IMR-90 (cell line): ENCODE results near the gene GTF2F2. TPM values are rescaled to one million over a fixed set of nuclear protein-coding genes. Genes with fewer than 3 reads are reported as not detected.
A peak's percentile ranks its signal among the peaks of the same experiment; 100 is the strongest.

Source experiments
- ATAC-seq: fragments of 200-7000 bp; cut with Tn5 transposase; 2 replicates; pipeline ENCODE4 v1.9.1; 2020; ENCODE audit warnings: low read depth, mild to moderate bottlenecking, moderate library complexity
- BruUV-seq: library from RNA; stranded (reverse); fragments of 400-500 nt; replicated peaks from 2 replicates; lab custom pipeline; 2021; lab: Mats Ljungman, UMichigan
- CTCF ChIA-PET: fragments of 300-600 bp; formaldehyde crosslinking; extraction: SDS; loops from one replicate; lab custom pipeline; 2021; ENCODE audit warnings: antibody characterized with exemption; lab: Yijun Ruan, JAX
- POLR2A ChIA-PET: fragments of 300-600 bp; sonication (Branson Sonifier 250); formaldehyde crosslinking; loops from one replicate; lab custom pipeline; 2022; ENCODE audit warnings: antibody characterized with exemption; ENCODE audit not compliant: unreplicated experiment; lab: Charles Lee
- DNase-seq: peaks from one replicate; pipeline ENCODE4 v3.0.0; 2013
- H2AFZ ChIP-seq: replicated peaks from 2 replicates; pipeline ENCODE3; 2013; ENCODE audit warnings: low read length, mild to moderate bottlenecking; ENCODE audit not compliant: poor library complexity
- H2AK5ac ChIP-seq: 2 replicates; pipeline ENCODE4 v1.6.1; 2013; ENCODE audit warnings: low read depth, low read length, inconsistent platforms
- H2AK9ac ChIP-seq: replicated peaks from 2 replicates; pipeline ENCODE3; 2013; ENCODE audit warnings: mild to moderate bottlenecking, low read depth, low read length, moderate library complexity; ENCODE audit not compliant: poor library complexity
- H2BK120ac ChIP-seq: 2 replicates; pipeline ENCODE4 v1.6.1; 2013; ENCODE audit warnings: low read depth, low read length, inconsistent platforms
- H2BK15ac ChIP-seq: 3 replicates; pipeline ENCODE4 v1.6.1; 2013; ENCODE audit warnings: low read depth, low read length, inconsistent platforms
- H2BK20ac ChIP-seq: 2 replicates; pipeline ENCODE4 v1.6.1; 2013; ENCODE audit warnings: low read depth, mild to moderate bottlenecking, inconsistent platforms, low read length, moderate library complexity
- H2BK5ac ChIP-seq: 2 replicates; pipeline ENCODE4 v1.6.1; 2013; ENCODE audit warnings: mild to moderate bottlenecking, low read depth, low read length, inconsistent platforms; ENCODE audit not compliant: poor library complexity, severe bottlenecking
- H3K14ac ChIP-seq: replicated peaks from 2 replicates; pipeline ENCODE4 v1.6.1; 2013; ENCODE audit warnings: low read depth, low read length, inconsistent platforms
- H3K18ac ChIP-seq: 2 replicates; pipeline ENCODE4 v1.6.1; 2013; ENCODE audit warnings: low read depth, low read length, control low read depth
- H3K23ac ChIP-seq: 2 replicates; pipeline ENCODE4 v1.6.1; 2013; ENCODE audit warnings: low read depth, low read length, inconsistent platforms
- H3K27ac ChIP-seq: 2 replicates; pipeline ENCODE4 v1.5.1; 2013; ENCODE audit warnings: mild to moderate bottlenecking, control low read depth, low read length; ENCODE audit not compliant: insufficient read depth
- H3K27me3 ChIP-seq: 2 replicates; pipeline ENCODE4 v1.6.1; 2013; ENCODE audit warnings: low read length; ENCODE audit not compliant: control insufficient read depth, insufficient read depth
- H3K36me3 ChIP-seq: 2 replicates; pipeline ENCODE4 v1.6.1; 2013; ENCODE audit warnings: low read length, mixed read lengths; ENCODE audit not compliant: control insufficient read depth, insufficient read depth
- H3K4ac ChIP-seq: 2 replicates; pipeline ENCODE4 v1.6.1; 2013; ENCODE audit warnings: low read depth, low read length, inconsistent platforms
- H3K4me1 ChIP-seq: 2 replicates; pipeline ENCODE4 v1.6.1; 2013; ENCODE audit warnings: low read length, mixed read lengths; ENCODE audit not compliant: control insufficient read depth, insufficient read depth
- H3K4me2 ChIP-seq: 2 replicates; pipeline ENCODE4 v1.6.1; 2013; ENCODE audit warnings: low read depth, mild to moderate bottlenecking, control low read depth, low read length, moderate library complexity
- H3K4me3 ChIP-seq: 2 replicates; pipeline ENCODE4 v1.5.1; 2013; ENCODE audit warnings: low read depth, mild to moderate bottlenecking, control low read depth, low read length, moderate library complexity; ENCODE audit not compliant: insufficient read depth
- H3K56ac ChIP-seq: 2 replicates; pipeline ENCODE4 v1.6.1; 2013; ENCODE audit warnings: low read length, inconsistent platforms; ENCODE audit not compliant: insufficient read depth; ENCODE audit errors: extremely low read depth
- H3K79me1 ChIP-seq, 2 experiments: 2 replicates each; pipeline ENCODE4 v1.6.1; 2013; ENCODE audit warnings: low read length in 2 of 2, inconsistent platforms in 1 of 2, low read depth in 1 of 2
- H3K9ac ChIP-seq: 2 replicates; pipeline ENCODE4 v1.6.1; 2013; ENCODE audit warnings: low read depth, low read length, control low read depth
- H3K9me1 ChIP-seq: 2 replicates; pipeline ENCODE4 v1.6.1; 2013; ENCODE audit warnings: low read length, inconsistent platforms; ENCODE audit not compliant: insufficient read depth
- H3K9me3 ChIP-seq: 2 replicates; pipeline ENCODE4 v1.6.1; 2013; ENCODE audit warnings: low read length; ENCODE audit not compliant: control insufficient read depth, insufficient read depth
- H4K20me1 ChIP-seq: 2 replicates; pipeline ENCODE4 v1.6.1; 2013; ENCODE audit warnings: low read length, inconsistent platforms; ENCODE audit not compliant: insufficient read depth
- H4K5ac ChIP-seq: 2 replicates; pipeline ENCODE4 v1.6.1; 2013; ENCODE audit warnings: mild to moderate bottlenecking, low read depth, low read length, control low read depth
- H4K8ac ChIP-seq, 2 experiments: 2 replicates each; pipeline ENCODE4 v1.6.1; 2013; ENCODE audit warnings: low read depth in 2 of 2, low read length in 2 of 2, control low read depth in 1 of 2, inconsistent platforms in 1 of 2
- H4K91ac ChIP-seq: 2 replicates; pipeline ENCODE4 v1.6.1; 2013; ENCODE audit warnings: low read depth, low read length, inconsistent platforms; ENCODE audit not compliant: insufficient read depth
- MAFK ChIP-seq: IDR thresholded peaks from 2 replicates; pipeline ENCODE4 v1.6.1; 2012; ENCODE audit warnings: low read depth, low read length, improper control_type of control experiment
- RFX5 ChIP-seq: IDR thresholded peaks from 2 replicates; pipeline ENCODE4 v1.8.0; 2012; ENCODE audit warnings: low read depth, mild to moderate bottlenecking, low read length, moderate library complexity
- WGBS, 2 experiments: methylation state at CpG; one replicate each; pipeline versions ENCODE4 v1.1.5 to v1.1.7; 2013; ENCODE audit warnings: missing lambda C conversion rate in 2 of 2; ENCODE audit not compliant: insufficient read length in 1 of 2; ENCODE audit errors: extremely low coverage in 2 of 2; 5-methylcytosine and 5-hydroxymethylcytosine counted together
- dilution Hi-C: fragments of 300-500 bp; cut with HindIII; formaldehyde crosslinking; loops from one replicate; pipeline ENCODE4 v1.14.3; 2018; ENCODE audit warnings: low sequenced_read_pairs; ENCODE audit not compliant: unreplicated experiment
- in situ Hi-C: fragments of 300-500 bp; cut with MboI; formaldehyde crosslinking; loops from 3 replicates; pipeline ENCODE4 v1.14.3; 2019; ENCODE audit warnings: low sequenced_read_pairs, inconsistent platforms, mixed read lengths
- intact Hi-C: fragments of 100-400 bp; cut with micrococcal nuclease; formaldehyde crosslinking; loops from 2 replicates; pipeline ENCODE4 v1.10.0; 2022
- polyA plus RNA-seq, 3 experiments: library from polyadenylated mRNA; depleted of rRNA; stranded (reverse); fragments of >200 nt; gene quantifications; 2 replicates each; pipeline ENCODE4 v1.2.3, GENCODE V29; 2012; ENCODE audit warnings: low replicate concordance in 1 of 3
- total RNA-seq: library from RNA; depleted of rRNA; stranded (reverse); fragments of >200 nt; gene quantifications from 2 replicates; pipeline ENCODE4 v1.2.3, GENCODE V29; 2012

The GTF2F2 gene
- total and polyA plus RNA-seq, 2 of the 4 experiments (the other 2 are of a cell fraction): 16.5 to 21.0 TPM

GRCh38 chr13:45208132-45208531, 87.8 kb downstream of the GTF2F2 start:
- Histone ChIP-seq H3K79me1 (peaks cover 26 to 48% of the 10 kb centered on the region in 2 experiments), H3K27me3 (no peaks in the 10 kb centered on the region), H4K20me1 (no peaks in the 10 kb centered on the region), H3K36me3 (peaks cover 5% of the 10 kb centered on the region), H3K14ac (peak overlapping the region; percentile 78), H3K27ac (peak overlapping the region; percentile 87; the same call in 1 of the 2 replicates), H2BK20ac (peak overlapping the region; percentile 77), H2BK120ac (peak overlapping the region; percentile 89), H3K18ac (peak overlapping the region; percentile 73; the same call in 1 of the 2 replicates), H2AK5ac (peak overlapping the region; percentile 99), H3K9me3 (no peaks in the 10 kb centered on the region), H2AFZ (no peak overlapping the region), H3K56ac (peak overlapping the region; percentile 47; the same call in 1 of the 2 replicates), H3K4ac (peak overlapping the region; percentile 85), H4K91ac (peak overlapping the region; percentile 84), H3K9ac (no peak overlapping the region), H3K4me2 (no peak overlapping the region), H3K9me1 (peaks cover 3% of the 10 kb centered on the region), H2BK15ac (peak overlapping the region; percentile 99; the same call in 2 of the 3 replicates), H3K4me3 (no peak overlapping the region), H3K4me1 (peaks cover 17% of the 10 kb centered on the region), H3K23ac (peak overlapping the region; percentile 69; the same call in 1 of the 2 replicates), H4K8ac (peak overlapping the region; percentile 68 to 81), H2BK5ac (peak overlapping the region; percentile 100), H4K5ac (no peak overlapping the region), H2AK9ac (peak overlapping the region; percentile 62)
- intact Hi-C loops (loop anchor here (5.0 kb wide), 2 partner anchors 34 to 74 kb away; no protein-coding TSS in a partner anchor), dilution Hi-C loops (no loop called here), in situ Hi-C loops (no loop called here)
- CTCF ChIA-PET: interaction anchor here (0.5 to 1.2 kb wide), 2 partner anchors 98 to 161 kb away, joined by 3 to 5 read pairs; no protein-coding TSS in a partner anchor
- ATAC-seq: no peak
- TF ChIP-seq RFX5 (no peak), MAFK (peak; percentile 45; the same call in 1 of the 2 replicates)
- no TSS peak for BruUV-seq
- WGBS, 2 experiments: no CpG with 5 or more reads among the region's 2 CpGs
- POLR2A ChIA-PET: no interaction called here
- no peak for DNase-seq
